WTC11 (cell line): ENCODE results near the gene NEK6. TPM values are rescaled to one million over a fixed set of nuclear protein-coding genes. Genes with fewer than 3 reads are reported as not detected.

Experiments
- total RNA-seq: library from RNA; stranded (reverse); gene quantifications from 3 replicates; pipeline ENCODE4 v1.2.3, GENCODE V29; 2021

NEK6 gene
- total RNA-seq, 1 experiment from 2014 or later = 23.0 TPM

Other genes with a start within 250 kb of the NEK6 start
- gene LHX2, start 246.2 kb upstream of the NEK6 start, total RNA-seq = 0.42 to 0.50 TPM in 2 of 3 replicates, not detected in the other
- gene PSMB7, start 157.5 kb downstream of the NEK6 start, total RNA-seq = 160 to 187 TPM (median 164 TPM) in 3 replicates
- gene ADGRD2, start 192.5 kb downstream of the NEK6 start, total RNA-seq = 0.61 to 1.6 TPM (median 1.3 TPM) in 3 replicates
- 0.39 to 0.77 TPM (median 0.60 TPM) in 3 replicates for gene NR5A1, start 249.4 kb downstream of the NEK6 start, total RNA-seq